ENCODE data around the gene TAF11L9.
"Not testable (repeated sequence)": the region's sequence is repeated elsewhere in the genome, so short reads cannot be mapped to it uniquely, and the experiment has no call there.

DNA sequence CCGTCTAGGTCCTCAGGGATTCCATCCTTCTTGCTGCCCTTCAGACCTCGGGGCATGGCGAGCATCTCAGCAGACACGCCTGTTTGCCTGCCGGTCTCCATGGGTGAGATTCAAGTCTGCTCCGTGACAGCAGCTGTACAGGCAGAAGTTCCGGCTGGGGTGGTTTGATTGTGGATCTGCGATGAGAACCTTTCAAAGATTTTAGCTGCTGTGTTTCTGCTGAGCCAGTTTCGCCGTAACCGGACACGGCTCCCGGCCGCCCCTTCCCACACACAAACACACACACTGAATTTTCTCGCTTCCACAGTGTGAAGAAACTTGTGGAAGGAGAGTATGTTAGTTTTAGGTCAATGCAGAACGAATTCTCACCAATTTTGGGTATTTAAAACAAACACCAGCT is 3.3 kb downstream of the TAF11L9 start, which contains the start of gene TAF11L8:
- TF ChIP-seq, protein P1, sequence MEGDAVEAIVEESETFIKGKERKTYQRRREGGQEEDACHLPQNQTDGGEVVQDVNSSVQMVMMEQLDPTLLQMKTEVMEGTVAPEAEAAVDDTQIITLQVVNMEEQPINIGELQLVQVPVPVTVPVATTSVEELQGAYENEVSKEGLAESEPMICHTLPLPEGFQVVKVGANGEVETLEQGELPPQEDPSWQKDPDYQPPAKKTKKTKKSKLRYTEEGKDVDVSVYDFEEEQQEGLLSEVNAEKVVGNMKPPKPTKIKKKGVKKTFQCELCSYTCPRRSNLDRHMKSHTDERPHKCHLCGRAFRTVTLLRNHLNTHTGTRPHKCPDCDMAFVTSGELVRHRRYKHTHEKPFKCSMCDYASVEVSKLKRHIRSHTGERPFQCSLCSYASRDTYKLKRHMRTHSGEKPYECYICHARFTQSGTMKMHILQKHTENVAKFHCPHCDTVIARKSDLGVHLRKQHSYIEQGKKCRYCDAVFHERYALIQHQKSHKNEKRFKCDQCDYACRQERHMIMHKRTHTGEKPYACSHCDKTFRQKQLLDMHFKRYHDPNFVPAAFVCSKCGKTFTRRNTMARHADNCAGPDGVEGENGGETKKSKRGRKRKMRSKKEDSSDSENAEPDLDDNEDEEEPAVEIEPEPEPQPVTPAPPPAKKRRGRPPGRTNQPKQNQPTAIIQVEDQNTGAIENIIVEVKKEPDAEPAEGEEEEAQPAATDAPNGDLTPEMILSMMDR (conservative IDR thresholded peaks at IDR 0.05), result not testable (repeated sequence)
- TF ChIP-seq ZFX (IDR thresholded peaks at IDR 0.05), result not testable (repeated sequence)

All from C4-2B (cell line).